ENCODE measurements around the gene SCTR.

Gene SCTR

GRCh38 chr2:119463136-119463535 is 61.1 kb downstream of the SCTR start:
- no peak overlapping the region for H3K4me3 ChIP-seq (ENCODE audit: low read depth, low read length)
- H3K27me3 ChIP-seq (replicated peaks), result no peaks in the 10 kb centered on the region
- H3K36me3 ChIP-seq (replicated peaks), result no peaks in the 10 kb centered on the region
- in situ Hi-C loops (cut with HindIII; ENCODE audit: low pct_ligation_motif_present, low sequenced_read_pairs), result no loop called here
- DNase-seq, result no peak
- TF ChIP-seq CTCF (IDR thresholded peaks at IDR 0.05; ENCODE audit: low read depth, low read length, missing control alignments), result no peak
- H3K27ac ChIP-seq, result no peak overlapping the region

GRCh38 chr2:119462574-119462973 is 61.7 kb downstream of the SCTR start:
- no peak for DNase-seq
- Histone ChIP-seq H3K27ac (no peak overlapping the region), H3K4me3 (ENCODE audit: low read depth, low read length) (no peak overlapping the region), H3K36me3 (replicated peaks) (no peaks in the 10 kb centered on the region), H3K27me3 (replicated peaks) (no peaks in the 10 kb centered on the region)
- TF ChIP-seq CTCF (IDR thresholded peaks at IDR 0.05; ENCODE audit: low read depth, low read length, missing control alignments), result no peak
- in situ Hi-C loops (cut with HindIII; ENCODE audit: low pct_ligation_motif_present, low sequenced_read_pairs), result no loop called here

GRCh38 chr2:119461811-119462210 is 62.5 kb downstream of the SCTR start:
- no peaks in the 10 kb centered on the region for H3K27me3 ChIP-seq (replicated peaks)
- no peak overlapping the region for H3K4me3 ChIP-seq (ENCODE audit: low read depth, low read length)
- DNase-seq, result no peak
- in situ Hi-C loops (cut with HindIII; ENCODE audit: low pct_ligation_motif_present, low sequenced_read_pairs), result no loop called here
- no peak for TF ChIP-seq CTCF (IDR thresholded peaks at IDR 0.05; ENCODE audit: low read depth, low read length, missing control alignments)
- no peak overlapping the region for H3K27ac ChIP-seq
- H3K36me3 ChIP-seq (replicated peaks), result no peaks in the 10 kb centered on the region

- Histone ChIP-seq H3K27ac (no peak overlapping the region), H3K4me3 (ENCODE audit: low read depth, low read length) (no peak overlapping the region), H3K36me3 (replicated peaks) (no peaks in the 10 kb centered on the region), H3K27me3 (replicated peaks) (no peaks in the 10 kb centered on the region)
- TF ChIP-seq CTCF (IDR thresholded peaks at IDR 0.05; ENCODE audit: low read depth, low read length, missing control alignments), result no peak
- DNase-seq, result no peak
- in situ Hi-C loops (cut with HindIII; ENCODE audit: low pct_ligation_motif_present, low sequenced_read_pairs), result no loop called here
Measured at GRCh38 chr2:119460076-119460475, 64.2 kb downstream of the SCTR start.

GRCh38 chr2:119455066-119455718 is 69.1 kb downstream of the SCTR start:
- Histone ChIP-seq H3K36me3 (replicated peaks) (no peaks in the 10 kb centered on the region), H3K27me3 (replicated peaks) (peaks cover under 1% of the 10 kb centered on the region), H3K4me3 (ENCODE audit: low read depth, low read length) (no peak overlapping the region), H3K27ac (no peak overlapping the region)
- in situ Hi-C loops (cut with HindIII; ENCODE audit: low pct_ligation_motif_present, low sequenced_read_pairs), result no loop called here
- no peak for TF ChIP-seq CTCF (IDR thresholded peaks at IDR 0.05; ENCODE audit: low read depth, low read length, missing control alignments)
- DNase-seq, result no peak

- TF ChIP-seq CTCF (IDR thresholded peaks at IDR 0.05; ENCODE audit: low read depth, low read length, missing control alignments), result no peak
- no peak for DNase-seq
- in situ Hi-C loops (cut with HindIII; ENCODE audit: low pct_ligation_motif_present, low sequenced_read_pairs), result no loop called here
- H3K4me3 ChIP-seq (ENCODE audit: low read depth, low read length), result no peak overlapping the region
- no peak overlapping the region for H3K27ac ChIP-seq
- H3K36me3 ChIP-seq (replicated peaks), result no peaks in the 10 kb centered on the region
- peaks cover 2% of the 10 kb centered on the region for H3K27me3 ChIP-seq (replicated peaks)
Measured at GRCh38 chr2:119453972-119454593, 70.2 kb downstream of the SCTR start.
